GM23338 (cell line): ENCODE results near the gene EDDM13. TPM values are rescaled to one million over a fixed set of nuclear protein-coding genes. Genes with fewer than 3 reads are reported as not detected.

Experiments used
- ATAC-seq: fragments of 200-7000 bp; cut with Tn5 transposase; 3 replicates; pipeline ENCODE4 v1.9.1; 2020
- DNase-seq: peaks from one replicate; pipeline ENCODE4 v3.0.0-alpha.2; 2015; ENCODE audit warnings: low spot score
- H2AFZ ChIP-seq: fragments of 200-600 bp; sonication (generic); 2 replicates; pipeline ENCODE4 v1.8.0; 2016; ENCODE audit warnings: antibody characterized with exemption, mild to moderate bottlenecking, moderate library complexity
- H3F3A ChIP-seq: fragments of 200-600 bp; sonication (generic); replicated peaks from 2 replicates; pipeline ENCODE4 v1.8.0; 2017; ENCODE audit warnings: antibody characterized with exemption, mixed run types, low read depth
- H3K27ac ChIP-seq: fragments of 200-600 bp; sonication (generic); 2 replicates; pipeline ENCODE4 v1.6.1; 2016; ENCODE audit warnings: low read depth
- H3K27me3 ChIP-seq: fragments of 200-600 bp; sonication (generic); 2 replicates; pipeline ENCODE4 v1.8.0; 2016; ENCODE audit warnings: mild to moderate bottlenecking, mixed run types, moderate library complexity; ENCODE audit not compliant: insufficient read depth
- H3K36me3 ChIP-seq: fragments of 200-600 bp; sonication (generic); 2 replicates; pipeline ENCODE4 v1.8.0; 2016; ENCODE audit warnings: mild to moderate bottlenecking; ENCODE audit not compliant: insufficient read depth
- H3K4me1 ChIP-seq: fragments of 200-600 bp; sonication (generic); 2 replicates; pipeline ENCODE4 v1.8.0; 2016; ENCODE audit warnings: mild to moderate bottlenecking, moderate library complexity; ENCODE audit not compliant: insufficient read depth
- H3K4me2 ChIP-seq: fragments of 200-600 bp; sonication (generic); 2 replicates; pipeline ENCODE4 v1.7.1; 2017; ENCODE audit warnings: mixed run types
- H3K4me3 ChIP-seq: fragments of 200-600 bp; sonication (generic); 2 replicates; pipeline ENCODE4 v1.6.1; 2016; ENCODE audit warnings: mixed run types
- H3K79me2 ChIP-seq: fragments of 200-600 bp; sonication (generic); replicated peaks from 2 replicates; pipeline ENCODE4 v1.8.0; 2017; ENCODE audit warnings: mild to moderate bottlenecking; ENCODE audit not compliant: insufficient read depth
- H3K9me2 ChIP-seq: fragments of 200-600 bp; sonication (generic); 2 replicates; pipeline ENCODE4 v1.8.0; 2017; ENCODE audit not compliant: insufficient read depth
- H4K20me1 ChIP-seq: fragments of 200-600 bp; sonication (generic); replicated peaks from 2 replicates; pipeline ENCODE4 v1.8.0; 2017; ENCODE audit warnings: mild to moderate bottlenecking; ENCODE audit not compliant: insufficient read depth
- H3K27ac Mint-ChIP-seq: 2 replicates; pipeline ENCODE4 v1.8.0; 2020; ENCODE audit warnings: inconsistent platforms, mild to moderate bottlenecking, moderate library complexity, mixed read lengths
- H3K27me3 Mint-ChIP-seq: 3 replicates; pipeline ENCODE4 v1.8.0; 2022; ENCODE audit warnings: low read depth, mild to moderate bottlenecking, moderate library complexity, mixed read lengths, inconsistent platforms; ENCODE audit not compliant: insufficient read depth, poor library complexity
- H3K36me3 Mint-ChIP-seq: 3 replicates; pipeline ENCODE4 v1.8.0; 2021; ENCODE audit warnings: low read depth, mild to moderate bottlenecking, inconsistent platforms, moderate library complexity, mixed read lengths
- H3K4me1 Mint-ChIP-seq: 3 replicates; pipeline ENCODE4 v1.8.0; 2020; ENCODE audit warnings: mild to moderate bottlenecking, inconsistent platforms, mixed read lengths
- H3K4me3 Mint-ChIP-seq: 3 replicates; pipeline ENCODE4 v1.8.0; 2021; ENCODE audit warnings: moderate library complexity, mild to moderate bottlenecking, inconsistent platforms, mixed read lengths
- H3K9me3 Mint-ChIP-seq: 3 replicates; pipeline ENCODE4 v1.8.0; 2020; ENCODE audit warnings: moderate library complexity, mild to moderate bottlenecking, inconsistent platforms, mixed read lengths
- CREB1 ChIP-seq: fragments of 250-450 bp; sonication (Bioruptor Pico); IDR thresholded peaks from 2 replicates; pipeline ENCODE4 v1.5.0; 2020; ENCODE audit warnings: low read depth, mild to moderate bottlenecking, moderate library complexity
- CTCF ChIP-seq, 2 experiments: fragments of 200-600 bp in 1 of 2; sonication (generic) in 1 of 2; conservative IDR thresholded peaks; 2 replicates each; pipeline versions ENCODE4 v1.5.1 to v1.6.1; 2016 to 2017; ENCODE audit warnings: antibody characterized with exemption in 2 of 2, low read depth in 2 of 2, mild to moderate bottlenecking in 2 of 2, moderate library complexity in 1 of 2
- EZH2 ChIP-seq: fragments of 200-600 bp; sonication (generic); IDR thresholded peaks from one replicate; pipeline ENCODE4 v1.8.0; 2017; ENCODE audit warnings: antibody characterized with exemption, mild to moderate bottlenecking, low read depth; ENCODE audit not compliant: unreplicated experiment
- JUNB ChIP-seq: IDR thresholded peaks from one replicate; pipeline ENCODE4 v1.6.1; 2016; ENCODE audit warnings: antibody characterized with exemption; ENCODE audit not compliant: unreplicated experiment
- NANOG ChIP-seq: IDR thresholded peaks from 2 replicates; pipeline ENCODE4 v1.6.1; 2016; ENCODE audit warnings: antibody characterized with exemption, borderline replicate concordance
- POLR2AphosphoS5 ChIP-seq: IDR thresholded peaks from 2 replicates; pipeline ENCODE4 v1.6.1; 2016; ENCODE audit warnings: antibody characterized with exemption, low read depth
- ZNF114 ChIP-seq: fragments of 250-450 bp; sonication (Bioruptor Pico); IDR thresholded peaks from 2 replicates; pipeline ENCODE4 v1.5.0; 2020; ENCODE audit warnings: mild to moderate bottlenecking, moderate library complexity
- ZNF331 ChIP-seq: fragments of 250-450 bp; sonication (Bioruptor Pico); IDR thresholded peaks from 2 replicates; pipeline ENCODE4 v1.5.0; 2020; ENCODE audit warnings: low read depth, mild to moderate bottlenecking, moderate library complexity
- polyA plus RNA-seq: library from polyadenylated mRNA; unstranded; fragments of >200 nt; fragmentation: Nextera tagmentation; extraction: Ambion mirVana; gene quantifications from 2 replicates; pipeline ENCODE4 v1.2.1, GENCODE V29; 2016
- total RNA-seq: library from RNA; depleted of rRNA; stranded (reverse); fragments of >200 nt; shearing (Covaris generic); gene quantifications from 2 replicates; pipeline ENCODE4 v1.2.3, GENCODE V29; 2014
- TF ChIP-seq, protein P1 (sequence below): IDR thresholded peaks from 2 replicates; pipeline ENCODE4 v1.6.1; 2016; ENCODE audit warnings: antibody characterized with exemption
- TF ChIP-seq, protein P2 (sequence below): IDR thresholded peaks from one replicate; pipeline ENCODE4 v1.6.1; 2018; ENCODE audit warnings: antibody characterized with exemption; ENCODE audit not compliant: unreplicated experiment

The EDDM13 gene
- total and polyA plus RNA-seq, 2 experiments from 2014 or later, result 0.68 TPM; not detected in 1

DNA sequence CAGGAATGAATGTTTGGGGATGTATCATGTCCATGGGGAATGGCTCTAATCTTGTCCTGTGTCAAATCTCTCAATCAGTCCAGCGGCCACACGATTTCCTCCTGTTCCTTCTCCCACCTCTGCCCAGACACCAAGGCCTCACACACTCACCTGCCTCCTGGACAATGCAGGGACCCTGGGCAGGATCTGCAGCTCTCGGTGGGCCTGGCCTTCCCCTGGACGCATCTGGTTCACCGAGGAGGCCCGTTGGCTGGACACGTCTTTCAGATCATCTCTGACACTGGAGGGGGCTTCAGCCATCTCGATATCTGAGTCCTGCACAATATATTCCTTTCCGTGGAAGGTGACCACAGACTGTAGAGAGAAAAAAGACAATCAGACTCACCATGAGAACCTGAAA, 49.1 kb upstream of the EDDM13 start (continued):
- TF ChIP-seq NANOG (no peak), JUNB (no peak), ZNF114 (CRISPR knock-in tag) (no peak), CTCF (conservative IDR thresholded peaks at IDR 0.05; ENCODE audit: low read depth in 2 of 2) (no peak)
- TF ChIP-seq, protein P1, sequence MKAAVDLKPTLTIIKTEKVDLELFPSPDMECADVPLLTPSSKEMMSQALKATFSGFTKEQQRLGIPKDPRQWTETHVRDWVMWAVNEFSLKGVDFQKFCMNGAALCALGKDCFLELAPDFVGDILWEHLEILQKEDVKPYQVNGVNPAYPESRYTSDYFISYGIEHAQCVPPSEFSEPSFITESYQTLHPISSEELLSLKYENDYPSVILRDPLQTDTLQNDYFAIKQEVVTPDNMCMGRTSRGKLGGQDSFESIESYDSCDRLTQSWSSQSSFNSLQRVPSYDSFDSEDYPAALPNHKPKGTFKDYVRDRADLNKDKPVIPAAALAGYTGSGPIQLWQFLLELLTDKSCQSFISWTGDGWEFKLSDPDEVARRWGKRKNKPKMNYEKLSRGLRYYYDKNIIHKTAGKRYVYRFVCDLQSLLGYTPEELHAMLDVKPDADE, result no peak

DNA sequence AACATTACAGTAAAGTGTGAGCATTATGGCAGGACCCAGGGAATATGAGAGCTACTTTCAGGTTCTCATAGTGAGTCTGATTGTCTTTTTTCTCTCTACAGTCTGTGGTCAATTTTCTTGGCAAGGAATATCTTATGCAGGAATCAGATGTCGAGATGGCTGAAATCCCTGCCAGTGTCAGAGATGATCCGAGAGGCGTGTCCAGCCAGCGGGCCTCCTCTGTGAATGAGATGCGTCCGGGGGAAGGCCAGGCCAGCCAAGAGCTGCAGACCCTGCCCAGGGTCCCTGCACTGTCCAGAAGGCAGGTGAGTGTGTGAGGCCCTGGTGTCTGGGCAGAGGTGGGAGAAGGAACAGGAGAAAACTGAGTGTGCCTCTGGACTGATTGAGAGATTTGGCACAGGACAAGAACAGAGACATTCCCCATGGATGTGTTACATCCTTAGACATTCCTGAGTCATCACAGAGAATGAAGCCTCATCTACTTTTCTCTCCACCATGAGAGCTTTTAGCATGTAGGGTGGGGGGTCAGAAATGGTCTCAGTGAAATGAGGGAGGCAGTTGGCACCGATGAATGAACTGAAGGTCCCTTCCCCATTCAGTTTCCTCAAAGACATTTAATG, 27.3 kb upstream of the EDDM13 start:
- Histone ChIP-seq H3K4me1 (no peaks in the 10 kb centered on the region), H2AFZ (no peak overlapping the region), H4K20me1 (no peaks in the 10 kb centered on the region), H3K4me2 (no peak overlapping the region), H3K4me3 (no peak overlapping the region), H3F3A (no peaks in the 10 kb centered on the region), H3K9me2 (no peaks in the 10 kb centered on the region), H3K27ac (no peak overlapping the region), H3K79me2 (no peaks in the 10 kb centered on the region), H3K36me3 (no peaks in the 10 kb centered on the region), H3K27me3 (no peaks in the 10 kb centered on the region)
- no peaks in the 10 kb centered on the region; the same call in 2 of the 3 replicates for H3K9me3 Mint-ChIP-seq
- no peak for TF ChIP-seq JUNB
- TF ChIP-seq ZNF331 (CRISPR knock-in tag), result no peak
- TF ChIP-seq, protein P2, sequence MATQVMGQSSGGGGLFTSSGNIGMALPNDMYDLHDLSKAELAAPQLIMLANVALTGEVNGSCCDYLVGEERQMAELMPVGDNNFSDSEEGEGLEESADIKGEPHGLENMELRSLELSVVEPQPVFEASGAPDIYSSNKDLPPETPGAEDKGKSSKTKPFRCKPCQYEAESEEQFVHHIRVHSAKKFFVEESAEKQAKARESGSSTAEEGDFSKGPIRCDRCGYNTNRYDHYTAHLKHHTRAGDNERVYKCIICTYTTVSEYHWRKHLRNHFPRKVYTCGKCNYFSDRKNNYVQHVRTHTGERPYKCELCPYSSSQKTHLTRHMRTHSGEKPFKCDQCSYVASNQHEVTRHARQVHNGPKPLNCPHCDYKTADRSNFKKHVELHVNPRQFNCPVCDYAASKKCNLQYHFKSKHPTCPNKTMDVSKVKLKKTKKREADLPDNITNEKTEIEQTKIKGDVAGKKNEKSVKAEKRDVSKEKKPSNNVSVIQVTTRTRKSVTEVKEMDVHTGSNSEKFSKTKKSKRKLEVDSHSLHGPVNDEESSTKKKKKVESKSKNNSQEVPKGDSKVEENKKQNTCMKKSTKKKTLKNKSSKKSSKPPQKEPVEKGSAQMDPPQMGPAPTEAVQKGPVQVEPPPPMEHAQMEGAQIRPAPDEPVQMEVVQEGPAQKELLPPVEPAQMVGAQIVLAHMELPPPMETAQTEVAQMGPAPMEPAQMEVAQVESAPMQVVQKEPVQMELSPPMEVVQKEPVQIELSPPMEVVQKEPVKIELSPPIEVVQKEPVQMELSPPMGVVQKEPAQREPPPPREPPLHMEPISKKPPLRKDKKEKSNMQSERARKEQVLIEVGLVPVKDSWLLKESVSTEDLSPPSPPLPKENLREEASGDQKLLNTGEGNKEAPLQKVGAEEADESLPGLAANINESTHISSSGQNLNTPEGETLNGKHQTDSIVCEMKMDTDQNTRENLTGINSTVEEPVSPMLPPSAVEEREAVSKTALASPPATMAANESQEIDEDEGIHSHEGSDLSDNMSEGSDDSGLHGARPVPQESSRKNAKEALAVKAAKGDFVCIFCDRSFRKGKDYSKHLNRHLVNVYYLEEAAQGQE, result no peak
- no peak for TF ChIP-seq CTCF (conservative IDR thresholded peaks at IDR 0.05; ENCODE audit: low read depth in 2 of 2)
- no peak for TF ChIP-seq CREB1 (CRISPR knock-in tag)
- no peak for TF ChIP-seq EZH2
- no peak for TF ChIP-seq POLR2AphosphoS5
- TF ChIP-seq, protein P1, result no peak
- no peak for DNase-seq
- 0 out of 2 replicates have a peak overlapping the region, but pooled peaks have one; percentile 63 for H3K27ac Mint-ChIP-seq
- H3K27me3 Mint-ChIP-seq, result peaks cover 11% of the 10 kb centered on the region
- H3K4me1 Mint-ChIP-seq, result no peaks in the 10 kb centered on the region
- ATAC-seq, result no peak
- H3K36me3 Mint-ChIP-seq, result peaks cover 3% of the 10 kb centered on the region; the same call in 1 of the 3 replicates
- H3K4me3 Mint-ChIP-seq, result no peak overlapping the region
